Activated CD8-positive, alpha-beta memory T cell treated with anti-CD3 and anti-CD28 coated beads, Interleukin-2, amount 50 U/mL, for 48 hours (primary cell): ENCODE measurements around the gene CABP5.
"Not testable (repeated sequence)": the region's sequence is repeated elsewhere in the genome, so short reads cannot be mapped to it uniquely, and the experiment has no call there.

Source experiments
- DNase-seq: peaks from one replicate; pipeline ENCODE4 v3.0.0-alpha.2; 2020

CABP5 gene

GRCh38 chr19:48043675-48044258, at the start of gene CABP5:
CABP5 (minus strand) TSS chr19:48044079; CDS start chr19:48043922, 157 bp downstream.
- no peak for DNase-seq

GRCh38 chr19:48091111-48091718, 47.3 kb upstream of the CABP5 start:
- not testable (repeated sequence) for DNase-seq

- no peak for DNase-seq
Measured at GRCh38 chr19:48090281-48090802, 46.5 kb upstream of the CABP5 start.

- DNase-seq, result not testable (repeated sequence)
Measured at GRCh38 chr19:48088991-48089390, 45.1 kb upstream of the CABP5 start.

- no peak for DNase-seq
Measured at GRCh38 chr19:48085904-48086864, 42.3 kb upstream of the CABP5 start.

GRCh38 chr19:48085076-48085475, 41.2 kb upstream of the CABP5 start:
- no peak for DNase-seq

- DNase-seq, result no peak
Measured at GRCh38 chr19:48081106-48081505, 37.2 kb upstream of the CABP5 start.

GRCh38 chr19:48070177-48070769, 26.4 kb upstream of the CABP5 start:
- not testable (repeated sequence) for DNase-seq

- DNase-seq, result no peak
Measured at GRCh38 chr19:48069435-48069834, 25.6 kb upstream of the CABP5 start.

- no peak for DNase-seq
Measured at GRCh38 chr19:48064509-48064908, 20.6 kb upstream of the CABP5 start.

GRCh38 chr19:48061401-48062344, 17.8 kb upstream of the CABP5 start:
- no peak for DNase-seq

- DNase-seq, result no peak
Measured at GRCh38 chr19:48060381-48060780, 16.5 kb upstream of the CABP5 start.

GRCh38 chr19:48059331-48059730, 15.5 kb upstream of the CABP5 start:
- no peak for DNase-seq

- no peak for DNase-seq
Measured at GRCh38 chr19:48053856-48054255, 10.0 kb upstream of the CABP5 start.

- DNase-seq, result no peak
Measured at GRCh38 chr19:48053076-48053475, 9.2 kb upstream of the CABP5 start.

- no peak for DNase-seq
Measured at GRCh38 chr19:48051335-48052033, 7.6 kb upstream of the CABP5 start.

- DNase-seq, result no peak
Measured at GRCh38 chr19:48044561-48044960, 682 bp upstream of the CABP5 start.

- DNase-seq, result no peak
Measured at GRCh38 chr19:48041877-48042580, 1.9 kb downstream of the CABP5 start.

- DNase-seq, result no peak
Measured at GRCh38 chr19:48036765-48037164, 7.1 kb downstream of the CABP5 start.

GRCh38 chr19:48033604-48034003, 10.3 kb downstream of the CABP5 start:
- DNase-seq, result no peak

GRCh38 chr19:48030073-48030472, 13.8 kb downstream of the CABP5 start:
- DNase-seq, result no peak
